Measurements from ENCODE around the gene TRNP1. TPM values are rescaled to one million over a fixed set of nuclear protein-coding genes. Genes with fewer than 3 reads are reported as not detected.

Gene TRNP1
- total RNA-seq, 4 donors from 2014 or later = 1.9 to 12.2 (median 3.2) TPM; not detected in 1

DNA sequence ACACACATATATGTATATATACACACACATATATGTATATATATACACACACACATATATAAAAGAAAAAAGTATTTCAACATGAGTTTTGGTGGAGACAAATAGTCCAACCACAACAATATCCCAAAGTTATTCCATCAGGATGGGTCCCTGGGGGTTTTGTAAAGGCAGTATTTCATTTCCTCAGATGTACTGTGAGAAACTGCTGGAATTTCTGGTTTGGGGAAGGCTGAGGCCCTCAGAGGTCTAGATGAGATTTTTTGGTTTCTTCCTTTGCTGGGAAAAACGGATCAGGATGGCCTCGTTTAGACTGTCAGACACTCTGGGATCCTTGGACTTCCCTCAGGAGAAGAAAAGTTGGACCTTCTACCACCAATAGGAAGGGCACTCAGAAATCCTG lies 55.6 kb downstream of the TRNP1 start:
- no peak for TF ChIP-seq POLR2A (IDR thresholded peaks at IDR 0.05)
- TF ChIP-seq, protein P1, sequence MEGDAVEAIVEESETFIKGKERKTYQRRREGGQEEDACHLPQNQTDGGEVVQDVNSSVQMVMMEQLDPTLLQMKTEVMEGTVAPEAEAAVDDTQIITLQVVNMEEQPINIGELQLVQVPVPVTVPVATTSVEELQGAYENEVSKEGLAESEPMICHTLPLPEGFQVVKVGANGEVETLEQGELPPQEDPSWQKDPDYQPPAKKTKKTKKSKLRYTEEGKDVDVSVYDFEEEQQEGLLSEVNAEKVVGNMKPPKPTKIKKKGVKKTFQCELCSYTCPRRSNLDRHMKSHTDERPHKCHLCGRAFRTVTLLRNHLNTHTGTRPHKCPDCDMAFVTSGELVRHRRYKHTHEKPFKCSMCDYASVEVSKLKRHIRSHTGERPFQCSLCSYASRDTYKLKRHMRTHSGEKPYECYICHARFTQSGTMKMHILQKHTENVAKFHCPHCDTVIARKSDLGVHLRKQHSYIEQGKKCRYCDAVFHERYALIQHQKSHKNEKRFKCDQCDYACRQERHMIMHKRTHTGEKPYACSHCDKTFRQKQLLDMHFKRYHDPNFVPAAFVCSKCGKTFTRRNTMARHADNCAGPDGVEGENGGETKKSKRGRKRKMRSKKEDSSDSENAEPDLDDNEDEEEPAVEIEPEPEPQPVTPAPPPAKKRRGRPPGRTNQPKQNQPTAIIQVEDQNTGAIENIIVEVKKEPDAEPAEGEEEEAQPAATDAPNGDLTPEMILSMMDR (IDR thresholded peaks at IDR 0.05) = no peak
- Histone ChIP-seq H3K27me3 (no peaks in the 10 kb centered on the region), H3K27ac (no peak overlapping the region), H3K4me3 (no peak overlapping the region), H3K36me3 (no peaks in the 10 kb centered on the region), H3K4me1 (peaks cover 0 to 10% (median 6%) of the 10 kb centered on the region in 4 donors), H3K9me3 (no peaks in the 10 kb centered on the region)
- DNase-seq = no peak

DNA sequence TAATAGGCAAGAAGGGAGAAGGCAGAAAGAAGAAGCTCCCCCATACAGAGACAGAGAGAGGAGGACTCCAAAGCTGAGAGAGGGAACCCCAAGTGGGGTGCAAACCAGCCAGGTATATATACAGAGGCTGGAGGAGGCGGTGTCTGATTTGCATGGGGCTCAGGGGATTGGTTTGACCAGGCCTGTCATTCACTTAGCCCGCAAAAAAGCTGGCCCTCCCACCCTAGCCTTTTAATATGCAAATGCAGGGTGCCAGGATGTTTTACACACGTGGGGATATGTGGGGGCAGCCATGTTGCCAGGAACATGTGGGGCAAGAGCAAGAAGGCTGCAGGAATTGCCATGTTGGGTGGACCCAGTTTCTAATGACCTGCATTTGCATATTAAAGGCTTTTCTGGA lies 56.1 kb downstream of the TRNP1 start:
- TF ChIP-seq, protein P1 (IDR thresholded peaks at IDR 0.05) = no peak
- no peak for TF ChIP-seq POLR2A (IDR thresholded peaks at IDR 0.05)
- no peak overlapping the region for H3K27ac ChIP-seq
- DNase-seq = no peak
- H3K4me3 ChIP-seq = no peak overlapping the region
- H3K4me1 ChIP-seq = peaks cover 0 to 10% (median 6%) of the 10 kb centered on the region in 4 donors
- H3K9me3 ChIP-seq = no peaks in the 10 kb centered on the region
- H3K36me3 ChIP-seq = no peaks in the 10 kb centered on the region
- H3K27me3 ChIP-seq = no peaks in the 10 kb centered on the region

Other genes with a start within 250 kb of the TRNP1 start
- 10 to 100 TPM in 3 of 4 donors, 1 to 10 TPM in 1; 9.9 to 24.5 (median 18.1) TPM for gene PIGV, start 205.7 kb upstream of the TRNP1 start, total RNA-seq
- gene ZDHHC18, start 167.0 kb upstream of the TRNP1 start, total RNA-seq = 10 to 100 TPM; 12.4 to 40.3 (median 29.0) TPM
- gene SFN, start 130.5 kb upstream of the TRNP1 start, total RNA-seq = 10 to 100 TPM; 19.8 to 66.6 (median 44.6) TPM
- 10 to 100 TPM; 13.5 to 19.6 (median 17.3) TPM for gene GPN2, start 103.4 kb upstream of the TRNP1 start, total RNA-seq
- gene GPATCH3, start 93.2 kb upstream of the TRNP1 start, total RNA-seq = 10 to 100 TPM in 3 of 4 donors, 1 to 10 TPM in 1; 8.4 to 28.5 (median 14.2) TPM
- gene NR0B2, start 79.7 kb upstream of the TRNP1 start, total RNA-seq = 10 to 100 TPM in 3 of 4 donors, not detected in 1; 16.2 to 46.4 (median 30.7) TPM
- gene NUDC, start 71.9 kb upstream of the TRNP1 start, total RNA-seq = 10 to 100 TPM; 27.8 to 53.6 (median 31.7) TPM
- 10 to 100 TPM; 13.2 to 40.1 (median 31.8) TPM for gene KDF1, start 33.2 kb upstream of the TRNP1 start, total RNA-seq
- 1 to 10 TPM in 1 of 4 donors, under 1 TPM in 2, not detected in 1; 0.70 to 5.1 (median 0.80) TPM for gene TENT5B, start 19.2 kb downstream of the TRNP1 start, total RNA-seq
- 10 to 100 TPM in 3 of 4 donors, 1 to 10 TPM in 1; 5.8 to 68.3 (median 48.2) TPM for gene SLC9A1, start 161.4 kb downstream of the TRNP1 start, total RNA-seq
- 10 to 100 TPM; 30.5 to 53.3 (median 40.7) TPM for gene WDTC1, start 240.9 kb downstream of the TRNP1 start, total RNA-seq

All from Peyer's patch (tissue), 4 donors.